A673 (cell line): ENCODE measurements around the gene SMARCAD1. TPM values are rescaled to one million over a fixed set of nuclear protein-coding genes. Genes with fewer than 3 reads are reported as not detected.

Source experiments
- BruUV-seq: library from RNA; stranded (reverse); fragments of 400-500 nt; replicated peaks from 2 replicates; lab custom pipeline; 2021; lab: Mats Ljungman, UMichigan
- CTCF ChIA-PET: fragments of 300-600 bp; sonication (Branson Sonifier 250); formaldehyde crosslinking; loops from one replicate; lab custom pipeline; 2022; ENCODE audit warnings: antibody characterized with exemption; lab: Charles Lee
- POLR2A ChIA-PET: fragments of 300-600 bp; sonication (Branson Sonifier 250); formaldehyde crosslinking; loops from one replicate; lab custom pipeline; 2022; ENCODE audit warnings: antibody characterized with exemption; ENCODE audit not compliant: low non-redundant PET; lab: Charles Lee
- DNase-seq: peaks from one replicate; pipeline ENCODE4 v3.0.0-alpha.2; 2015; ENCODE audit warnings: low spot score
- H3K27ac ChIP-seq: fragments of 200-600 bp; sonication (generic); 2 replicates; pipeline ENCODE4 v1.5.1; 2016; ENCODE audit warnings: mixed run types, low read depth, mild to moderate bottlenecking, mixed read lengths, antibody characterized with exemption, low read length; ENCODE audit not compliant: poor library complexity, severe bottlenecking
- H3K27me3 ChIP-seq: fragments of 200-600 bp; sonication (generic); replicated peaks from 2 replicates; pipeline ENCODE4 v1.6.1; 2017; ENCODE audit warnings: mixed run types, low read depth, mild to moderate bottlenecking, mixed read lengths, antibody characterized with exemption, low read length; ENCODE audit not compliant: insufficient read depth, poor library complexity
- H3K36me3 ChIP-seq: fragments of 200-600 bp; sonication (generic); 2 replicates; pipeline ENCODE4 v1.6.1; 2016; ENCODE audit warnings: mixed run types, mild to moderate bottlenecking, mixed read lengths, antibody characterized with exemption, low read length; ENCODE audit not compliant: insufficient read depth, poor library complexity, severe bottlenecking
- H3K4me1 ChIP-seq: fragments of 200-600 bp; sonication (generic); 2 replicates; pipeline ENCODE4 v1.6.1; 2017; ENCODE audit warnings: mixed run types, mild to moderate bottlenecking, mixed read lengths, antibody characterized with exemption, low read length; ENCODE audit not compliant: insufficient read depth, poor library complexity, severe bottlenecking
- H3K4me3 ChIP-seq: fragments of 200-600 bp; sonication (generic); 2 replicates; pipeline ENCODE4 v1.5.1; 2016; ENCODE audit warnings: low read depth, mixed run types, mild to moderate bottlenecking, mixed read lengths, low read length; ENCODE audit not compliant: poor library complexity, severe bottlenecking
- H3K9me3 ChIP-seq: fragments of 200-600 bp; sonication (generic); 2 replicates; pipeline ENCODE4 v1.6.1; 2016; ENCODE audit warnings: mixed run types, low read depth, mild to moderate bottlenecking, mixed read lengths, antibody characterized with exemption, low read length; ENCODE audit not compliant: poor library complexity, severe bottlenecking
- CTCF ChIP-seq: fragments of 300-800, 200-600 bp; sonication (generic); conservative IDR thresholded peaks from 2 replicates; pipeline ENCODE4 v1.5.1; 2017; ENCODE audit warnings: low read depth, mild to moderate bottlenecking, antibody characterized with exemption, low read length, moderate library complexity, mixed read lengths
- EZH2 ChIP-seq: fragments of 200-600 bp; sonication (generic); IDR thresholded peaks from 2 replicates; pipeline ENCODE4 v1.6.1; 2017; ENCODE audit warnings: borderline replicate concordance, low read depth, mild to moderate bottlenecking, mixed read lengths, antibody characterized with exemption, low read length; ENCODE audit not compliant: poor library complexity, severe bottlenecking
- intact Hi-C: fragments of 100-400 bp; cut with micrococcal nuclease; formaldehyde crosslinking; loops from one replicate; pipeline ENCODE4 v1.10.0; 2022; ENCODE audit not compliant: unreplicated experiment
- total RNA-seq: library from RNA; stranded (reverse); gene quantifications from 2 replicates; pipeline ENCODE4 v1.2.3, GENCODE V29; 2021

Gene SMARCAD1
- total RNA-seq, 1 experiment from 2014 or later, result 27.1 TPM

- H3K36me3 ChIP-seq, result peaks cover 19% of the 10 kb centered on the region
- ChIA-PET CTCF (no interaction called here), POLR2A (no interaction called here)
- H3K27me3 ChIP-seq, result no peaks in the 10 kb centered on the region
- H3K27ac ChIP-seq, result no peak overlapping the region
- BruUV-seq, result no TSS peak
- DNase-seq, result no peak
- no peak overlapping the region for H3K4me3 ChIP-seq
- no peaks in the 10 kb centered on the region for H3K4me1 ChIP-seq
- TF ChIP-seq EZH2 (no peak), CTCF (no peak)
- H3K9me3 ChIP-seq, result no peaks in the 10 kb centered on the region
- intact Hi-C loops, result no loop called here
Observed at GRCh38 chr4:94240384-94240783, 32.7 kb downstream of the SMARCAD1 start.

- Histone ChIP-seq H3K9me3 (no peaks in the 10 kb centered on the region), H3K27ac (no peak overlapping the region), H3K4me3 (no peak overlapping the region), H3K4me1 (no peaks in the 10 kb centered on the region), H3K27me3 (no peaks in the 10 kb centered on the region), H3K36me3 (peaks cover 15% of the 10 kb centered on the region)
- no TSS peak for BruUV-seq
- TF ChIP-seq EZH2 (no peak), CTCF (no peak)
- intact Hi-C loops, result no loop called here
- ChIA-PET CTCF (interaction anchor here (0.6 kb wide), 1 partner anchor 10 kb away, joined by 3 read pairs; no protein-coding TSS in a partner anchor), POLR2A (no interaction called here)
- no peak for DNase-seq
Observed at GRCh38 chr4:94244087-94244828, 36.6 kb downstream of the SMARCAD1 start.

GRCh38 chr4:94244829-94245185 is 37.1 kb downstream of the SMARCAD1 start:
- Histone ChIP-seq H3K27me3 (no peaks in the 10 kb centered on the region), H3K36me3 (peaks cover 15% of the 10 kb centered on the region), H3K9me3 (no peaks in the 10 kb centered on the region), H3K4me1 (no peaks in the 10 kb centered on the region), H3K27ac (no peak overlapping the region), H3K4me3 (no peak overlapping the region)
- ChIA-PET CTCF (no interaction called here), POLR2A (no interaction called here)
- no peak for TF ChIP-seq CTCF
- DNase-seq, result no peak
- intact Hi-C loops, result no loop called here
- BruUV-seq, result no TSS peak
